OCI-LY7 (cell line): ENCODE results near the gene ANKRD13A. TPM values are rescaled to one million over a fixed set of nuclear protein-coding genes. Genes with fewer than 3 reads are reported as not detected.

Experiments
- BruUV-seq: library from RNA; stranded (reverse); fragments of 400-500 nt; replicated peaks from 2 replicates; lab custom pipeline; 2021; lab: Mats Ljungman, UMichigan
- CTCF ChIA-PET: fragments of 300-600 bp; sonication (Branson Sonifier 250); formaldehyde crosslinking; loops from one replicate; lab custom pipeline; 2022; ENCODE audit warnings: antibody characterized with exemption; ENCODE audit not compliant: unreplicated experiment; lab: Charles Lee
- POLR2A ChIA-PET: fragments of 300-600 bp; sonication (Branson Sonifier 250); formaldehyde crosslinking; loops from one replicate; lab custom pipeline; 2022; ENCODE audit warnings: antibody characterized with exemption; lab: Charles Lee
- DNase-seq: peaks from one replicate; pipeline ENCODE4 v3.0.0-alpha.2; 2015; ENCODE audit warnings: low spot score
- H2AFZ ChIP-seq: fragments of 200-600 bp; sonication (generic), shearing (Covaris generic); 2 replicates; pipeline ENCODE4 v1.6.1; 2014; ENCODE audit warnings: mild to moderate bottlenecking, antibody characterized with exemption, low read length, moderate library complexity
- H3K27ac ChIP-seq: fragments of 200-600 bp; sonication (generic); 2 replicates; pipeline ENCODE4 v1.5.1; 2014; ENCODE audit warnings: mixed run types, low read depth, mild to moderate bottlenecking, moderate library complexity, low read length, inconsistent platforms; ENCODE audit not compliant: poor library complexity, severe bottlenecking
- H3K36me3 ChIP-seq: fragments of 200-600 bp; sonication (generic); 2 replicates; pipeline ENCODE4 v1.6.1; 2014; ENCODE audit warnings: mild to moderate bottlenecking, antibody characterized with exemption, low read length, moderate library complexity, mixed read lengths; ENCODE audit not compliant: insufficient read depth
- H3K4me1 ChIP-seq: fragments of 200-600 bp; sonication (generic); 2 replicates; pipeline ENCODE4 v1.5.1; 2014; ENCODE audit warnings: mild to moderate bottlenecking, low read length; ENCODE audit not compliant: insufficient read depth, poor library complexity, severe bottlenecking
- H3K4me2 ChIP-seq: fragments of 200-600 bp; sonication (generic); 2 replicates; pipeline ENCODE4 v1.6.1; 2014; ENCODE audit warnings: mild to moderate bottlenecking, low read length
- H3K4me3 ChIP-seq: fragments of 200-600 bp; sonication (generic); 2 replicates; pipeline ENCODE4 v1.5.1; 2014; ENCODE audit warnings: mild to moderate bottlenecking, low read depth, low read length; ENCODE audit not compliant: poor library complexity, severe bottlenecking
- H3K79me2 ChIP-seq: fragments of 200-600 bp; sonication (generic); 2 replicates; pipeline ENCODE4 v1.6.1; 2016; ENCODE audit warnings: low read depth, mild to moderate bottlenecking, low read length, moderate library complexity, mixed read lengths; ENCODE audit not compliant: insufficient read depth
- H3K9me2 ChIP-seq: fragments of 200-600 bp; sonication (generic); 2 replicates; pipeline ENCODE4 v1.6.1; 2016; ENCODE audit warnings: mild to moderate bottlenecking, low read length, mixed read lengths; ENCODE audit not compliant: insufficient read depth
- H3K9me3 ChIP-seq: fragments of 200-600 bp; sonication (generic); 2 replicates; pipeline ENCODE4 v1.6.1; 2014; ENCODE audit warnings: mild to moderate bottlenecking, mixed run types, low read length, mixed read lengths
- H4K20me1 ChIP-seq: fragments of 200-600 bp; sonication (generic); 2 replicates; pipeline ENCODE4 v1.6.1; 2014; ENCODE audit warnings: mild to moderate bottlenecking, antibody characterized with exemption, low read length, moderate library complexity, mixed read lengths; ENCODE audit not compliant: insufficient read depth
- CTCF ChIP-seq: fragments of 200-600 bp; sonication (generic); conservative IDR thresholded peaks from 2 replicates; pipeline ENCODE4 v1.5.1; 2014; ENCODE audit warnings: mild to moderate bottlenecking, antibody characterized with exemption, low read length, moderate library complexity, mixed read lengths
- EZH2phosphoT487 ChIP-seq: fragments of 200-600 bp; sonication (generic); IDR thresholded peaks from 2 replicates; pipeline ENCODE4 v1.6.1; 2018; ENCODE audit warnings: low read depth, borderline replicate concordance, mild to moderate bottlenecking, mixed run types, antibody characterized with exemption, low read length, moderate library complexity, mixed read lengths
- intact Hi-C: fragments of 100-400 bp; cut with micrococcal nuclease; formaldehyde crosslinking; loops from one replicate; pipeline ENCODE4 v1.10.0; 2022; ENCODE audit not compliant: unreplicated experiment
- total RNA-seq, 2 experiments: library from RNA; depleted of rRNA in 1 of 2; stranded (reverse); fragments of >200 nt in 1 of 2; shearing (Covaris generic) in 1 of 2; gene quantifications; 2 replicates each; pipeline ENCODE4 v1.2.3, GENCODE V29; 2014 to 2022

The ANKRD13A gene
- total RNA-seq, 2 experiments from 2014 or later = 140 to 216 TPM

- H3K36me3 ChIP-seq = peaks cover 99% of the 10 kb centered on the region
- H3K4me1 ChIP-seq = no peaks in the 10 kb centered on the region
- intact Hi-C loops = loop anchor here (5.0 kb wide), 1 partner anchor 34 kb away; no protein-coding TSS in a partner anchor
- no peak for DNase-seq
- H4K20me1 ChIP-seq = no peaks in the 10 kb centered on the region; the same call in 1 of the 2 replicates
- no peaks in the 10 kb centered on the region for H3K9me3 ChIP-seq
- H3K4me2 ChIP-seq = no peak overlapping the region
- H3K4me3 ChIP-seq = no peak overlapping the region
- BruUV-seq = no TSS peak
- H3K9me2 ChIP-seq = no peaks in the 10 kb centered on the region
- H3K79me2 ChIP-seq = no peaks in the 10 kb centered on the region; the same call in 1 of the 2 replicates
- TF ChIP-seq CTCF = no peak
- TF ChIP-seq EZH2phosphoT487 = no peak
- no peak overlapping the region for H3K27ac ChIP-seq
- H2AFZ ChIP-seq = no peak overlapping the region
- POLR2A ChIA-PET = interaction anchor here (0.5 kb wide), 1 partner anchor 92 kb away, joined by 3 read pairs; no protein-coding TSS in a partner anchor
- CTCF ChIA-PET = no interaction called here
These were observed 17.9 kb upstream of the ANKRD13A start for GRCh38 chr12:109981311-109981710.

- no peaks in the 10 kb centered on the region; the same call in 1 of the 2 replicates for H4K20me1 ChIP-seq
- DNase-seq = no peak
- no peak overlapping the region for H3K27ac ChIP-seq
- no peaks in the 10 kb centered on the region for H3K9me3 ChIP-seq
- H3K4me2 ChIP-seq = no peak overlapping the region
- peaks cover 98% of the 10 kb centered on the region for H3K36me3 ChIP-seq
- no peaks in the 10 kb centered on the region for H3K9me2 ChIP-seq
- H3K79me2 ChIP-seq = no peaks in the 10 kb centered on the region; the same call in 1 of the 2 replicates
- no peak overlapping the region for H3K4me3 ChIP-seq
- intact Hi-C loops = loop anchor here (5.0 kb wide), 1 partner anchor 35 kb away; no protein-coding TSS in a partner anchor
- POLR2A ChIA-PET = no interaction called here
- TSS peak; percentile 3 for BruUV-seq
- CTCF ChIA-PET = no interaction called here
- H3K4me1 ChIP-seq = no peaks in the 10 kb centered on the region
- no peak for TF ChIP-seq CTCF
- no peak for TF ChIP-seq EZH2phosphoT487
- H2AFZ ChIP-seq = no peak overlapping the region
These were observed 17.0 kb upstream of the ANKRD13A start for GRCh38 chr12:109982210-109982609.

GRCh38 chr12:109983432-109984142, 15.6 kb upstream of the ANKRD13A start:
- H3K27ac ChIP-seq = no peak overlapping the region
- no peak for DNase-seq
- CTCF ChIA-PET = interaction anchor here (1.2 kb wide), 1 partner anchor 10 kb away, joined by 3 read pairs; no protein-coding TSS in a partner anchor

More at GRCh38 chr12:109983432-109984142, 15.6 kb upstream of the ANKRD13A start:
- no TSS peak for BruUV-seq
- H3K9me3 ChIP-seq = no peaks in the 10 kb centered on the region
- POLR2A ChIA-PET = no interaction called here
- H3K4me2 ChIP-seq = no peak overlapping the region
- H3K4me3 ChIP-seq = no peak overlapping the region
- no peaks in the 10 kb centered on the region for H3K9me2 ChIP-seq
- H2AFZ ChIP-seq = no peak overlapping the region
- H3K36me3 ChIP-seq = peaks cover 98% of the 10 kb centered on the region
- H3K79me2 ChIP-seq = no peaks in the 10 kb centered on the region; the same call in 1 of the 2 replicates
- intact Hi-C loops = loop anchor here (5.0 kb wide), 1 partner anchor 36 kb away; no protein-coding TSS in a partner anchor
- no peaks in the 10 kb centered on the region; the same call in 1 of the 2 replicates for H4K20me1 ChIP-seq
- H3K4me1 ChIP-seq = no peaks in the 10 kb centered on the region
- no peak for TF ChIP-seq CTCF
- no peak for TF ChIP-seq EZH2phosphoT487
